C4-2B (cell line): ENCODE measurements around the gene TMEM165.

ENCODE experiments used
- H3K27ac ChIP-seq: fragments of 450-650 bp; 2 replicates; pipeline ENCODE4 v1.5.1; 2017
- ZFX ChIP-seq: fragments of 450-650 bp; IDR thresholded peaks from 2 replicates; pipeline ENCODE4 v1.6.1; 2017
- TF ChIP-seq, protein P1 (sequence below): fragments of 450-650 bp; conservative IDR thresholded peaks from 2 replicates; pipeline ENCODE4 v1.5.1; 2017; ENCODE audit warnings: mild to moderate bottlenecking

TMEM165 gene

DNA sequence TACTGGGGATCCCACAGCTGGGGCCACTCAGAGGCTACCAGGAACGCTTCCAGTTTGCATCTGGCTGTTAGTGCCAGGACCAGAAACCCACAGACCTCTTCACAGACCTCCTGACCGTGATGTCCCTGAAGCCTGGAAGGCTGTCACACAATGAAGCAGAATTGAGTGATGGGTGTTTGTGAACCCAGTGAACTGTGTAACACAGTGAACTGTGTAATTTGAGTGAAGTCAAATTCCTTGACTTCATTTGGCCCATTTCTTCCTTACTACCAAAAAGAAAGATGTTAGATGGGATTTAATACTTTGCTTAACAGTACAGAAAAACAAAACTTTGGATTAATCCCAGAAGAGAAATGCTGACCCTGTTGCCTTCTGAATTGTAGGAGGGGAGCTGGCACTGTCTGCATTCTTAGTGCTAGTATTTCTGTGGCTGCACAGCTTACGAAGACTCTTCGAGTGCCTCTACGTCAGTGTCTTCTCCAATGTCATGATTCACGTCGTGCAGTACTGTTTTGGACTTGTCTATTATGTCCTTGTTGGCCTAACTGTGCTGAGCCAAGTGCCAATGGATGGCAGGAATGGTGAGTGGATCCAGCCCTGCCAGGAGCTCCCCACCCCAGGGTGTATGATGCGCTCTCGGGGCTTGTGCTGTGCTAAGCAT, 31.9 kb upstream of the TMEM165 start:
- no peak for TF ChIP-seq ZFX
- TF ChIP-seq, protein P1, sequence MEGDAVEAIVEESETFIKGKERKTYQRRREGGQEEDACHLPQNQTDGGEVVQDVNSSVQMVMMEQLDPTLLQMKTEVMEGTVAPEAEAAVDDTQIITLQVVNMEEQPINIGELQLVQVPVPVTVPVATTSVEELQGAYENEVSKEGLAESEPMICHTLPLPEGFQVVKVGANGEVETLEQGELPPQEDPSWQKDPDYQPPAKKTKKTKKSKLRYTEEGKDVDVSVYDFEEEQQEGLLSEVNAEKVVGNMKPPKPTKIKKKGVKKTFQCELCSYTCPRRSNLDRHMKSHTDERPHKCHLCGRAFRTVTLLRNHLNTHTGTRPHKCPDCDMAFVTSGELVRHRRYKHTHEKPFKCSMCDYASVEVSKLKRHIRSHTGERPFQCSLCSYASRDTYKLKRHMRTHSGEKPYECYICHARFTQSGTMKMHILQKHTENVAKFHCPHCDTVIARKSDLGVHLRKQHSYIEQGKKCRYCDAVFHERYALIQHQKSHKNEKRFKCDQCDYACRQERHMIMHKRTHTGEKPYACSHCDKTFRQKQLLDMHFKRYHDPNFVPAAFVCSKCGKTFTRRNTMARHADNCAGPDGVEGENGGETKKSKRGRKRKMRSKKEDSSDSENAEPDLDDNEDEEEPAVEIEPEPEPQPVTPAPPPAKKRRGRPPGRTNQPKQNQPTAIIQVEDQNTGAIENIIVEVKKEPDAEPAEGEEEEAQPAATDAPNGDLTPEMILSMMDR, result no peak
- no peak overlapping the region for H3K27ac ChIP-seq

DNA sequence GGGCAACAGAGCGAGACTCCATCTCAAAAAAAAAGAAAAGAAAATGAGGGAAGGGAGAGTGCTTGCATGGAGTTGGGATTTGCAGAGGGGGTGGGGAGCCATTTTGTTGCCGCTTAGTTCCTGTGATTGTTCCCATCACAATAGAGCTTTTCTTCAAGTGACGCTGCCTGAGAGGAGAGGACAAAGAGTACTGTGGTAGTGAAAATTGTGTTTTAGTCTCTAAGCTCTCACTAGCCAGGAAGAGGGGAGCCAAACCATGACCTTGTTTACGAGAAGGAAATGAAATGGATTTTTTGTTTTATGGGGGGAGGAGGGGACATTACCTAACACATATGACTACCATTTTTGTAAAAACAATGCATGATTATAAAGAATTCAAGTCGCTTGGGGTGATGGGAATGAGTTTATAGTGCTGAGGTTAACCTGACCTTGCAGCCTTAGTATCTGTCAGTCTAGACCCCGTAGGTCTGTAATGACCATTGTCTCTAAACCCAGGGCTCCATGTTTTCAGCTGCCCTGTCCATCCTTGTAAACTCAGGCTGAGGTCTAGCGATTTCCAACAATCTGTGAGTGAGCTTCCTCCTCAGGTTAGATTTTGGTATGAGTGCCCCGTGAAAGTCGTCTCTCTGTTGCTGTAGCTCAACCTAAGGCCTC, 30.9 kb upstream of the TMEM165 start:
- H3K27ac ChIP-seq, result no peak overlapping the region
- TF ChIP-seq ZFX, result no peak
- TF ChIP-seq, protein P1, result no peak

DNA sequence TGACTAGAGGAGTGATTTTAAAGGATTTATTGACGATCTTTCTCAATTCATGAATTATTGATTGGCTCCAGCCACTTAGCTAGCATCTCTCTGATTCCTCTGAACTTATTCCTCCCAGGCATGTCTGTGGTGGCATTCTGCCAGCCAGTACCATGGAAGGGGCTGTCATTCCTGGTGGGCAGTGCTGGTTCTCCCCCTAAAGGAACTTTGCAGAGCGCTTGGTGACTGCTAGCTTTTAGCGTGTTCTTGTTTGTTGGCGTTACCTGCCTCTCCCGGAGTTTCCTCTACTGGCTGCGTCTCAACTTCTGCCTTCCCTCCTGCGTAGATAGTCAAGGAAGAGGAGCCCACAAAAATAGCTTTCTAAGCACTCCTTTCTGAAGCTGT, 30.4 kb upstream of the TMEM165 start:
- H3K27ac ChIP-seq, result no peak overlapping the region
- TF ChIP-seq, protein P1, result no peak
- TF ChIP-seq ZFX, result no peak

DNA sequence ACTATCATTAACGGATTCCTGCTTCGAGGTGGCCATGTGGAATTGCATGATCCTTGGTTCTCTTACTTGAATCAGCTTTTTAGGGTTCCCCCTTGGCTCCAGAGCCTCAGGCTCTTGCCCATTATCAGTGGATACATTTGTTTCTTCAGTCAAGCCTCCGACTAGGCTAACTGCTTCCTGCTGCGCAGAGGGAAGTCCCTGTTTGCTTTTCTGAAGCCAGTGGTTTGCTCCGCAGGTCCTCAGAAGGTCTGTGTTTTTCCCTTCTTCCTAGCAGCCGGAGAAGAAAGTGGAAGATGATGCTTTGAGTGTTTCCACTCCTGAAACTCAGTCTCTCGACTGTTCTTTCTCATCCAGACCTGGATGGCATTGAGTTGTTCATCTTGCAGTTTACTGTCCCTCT, 29.1 kb upstream of the TMEM165 start:
- no peak overlapping the region for H3K27ac ChIP-seq
- TF ChIP-seq ZFX, result no peak
- TF ChIP-seq, protein P1, result no peak

DNA sequence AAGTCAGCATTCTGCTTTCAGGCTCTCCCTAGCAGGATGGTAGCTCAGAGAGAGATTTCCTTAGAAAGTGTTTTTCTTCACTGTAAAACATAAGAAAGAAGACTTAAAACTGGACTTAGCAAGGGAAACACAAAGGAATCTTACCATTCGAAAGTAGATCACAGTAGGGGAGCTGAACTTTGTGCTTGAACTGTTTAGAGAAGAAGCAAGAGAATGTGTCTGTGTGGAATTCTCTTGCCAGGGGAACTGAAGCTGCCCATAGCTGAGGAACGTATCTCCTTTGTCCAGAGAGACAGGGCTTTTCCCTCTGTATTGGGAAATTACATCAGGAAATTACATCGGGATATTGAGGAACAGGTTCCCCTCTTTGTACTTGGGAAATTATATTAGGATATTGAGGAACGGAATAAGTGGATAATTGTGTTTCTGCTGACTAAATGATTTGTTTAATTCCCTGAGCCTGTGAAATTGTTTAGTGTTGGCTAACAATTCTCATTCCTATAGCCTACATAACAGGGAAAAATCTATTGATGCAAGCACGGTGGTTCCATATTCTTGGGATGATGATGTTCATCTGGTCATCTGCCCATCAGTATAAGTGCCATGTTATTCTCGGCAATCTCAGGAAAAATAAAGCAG, 28.6 kb upstream of the TMEM165 start:
- no peak for TF ChIP-seq ZFX
- TF ChIP-seq, protein P1, result no peak

DNA sequence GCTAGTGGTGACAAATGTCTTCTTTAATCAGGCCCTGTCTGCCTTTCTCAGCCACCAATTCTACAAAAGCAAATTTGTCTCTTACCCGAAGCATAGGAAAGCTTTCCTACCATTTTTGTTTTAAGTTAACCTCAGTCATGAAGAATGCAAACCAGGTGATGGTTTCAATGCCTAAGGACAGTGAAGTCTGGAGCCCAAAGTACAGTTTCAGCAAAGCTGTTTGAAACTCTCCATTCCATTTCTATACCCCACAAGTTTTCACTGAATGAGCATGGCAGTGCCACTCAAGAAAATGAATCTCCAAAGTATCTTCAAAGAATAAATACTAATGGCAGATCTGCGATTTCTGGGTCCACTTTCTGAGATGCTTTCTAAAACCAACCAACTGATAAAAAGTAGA, 25.8 kb upstream of the TMEM165 start:
- H3K27ac ChIP-seq, result no peak overlapping the region
- no peak for TF ChIP-seq ZFX
- TF ChIP-seq, protein P1, result no peak

More for the DNA sequence above, 28.6 kb upstream of the TMEM165 start:
- no peak overlapping the region for H3K27ac ChIP-seq

DNA sequence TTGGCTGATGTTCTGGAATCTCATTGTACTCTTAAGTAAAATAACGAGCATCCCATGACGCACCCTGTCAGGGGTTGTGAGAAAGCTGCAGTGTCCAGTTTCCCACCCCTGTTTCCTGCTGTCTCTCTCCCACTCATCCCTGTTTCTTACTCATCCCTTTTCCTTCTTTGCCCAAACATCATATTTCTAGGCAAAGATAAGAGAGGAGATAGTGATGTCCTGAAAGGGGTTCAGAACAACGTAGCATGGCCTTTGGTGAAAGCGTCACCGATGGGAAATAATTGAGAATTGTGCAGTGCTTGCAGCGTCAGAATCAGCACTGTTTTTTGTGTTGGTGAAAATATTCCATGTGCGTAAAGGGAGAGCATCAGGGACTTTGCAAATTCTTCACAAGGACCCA, 23.5 kb upstream of the TMEM165 start:
- TF ChIP-seq, protein P1, result no peak
- TF ChIP-seq ZFX, result no peak
- no peak overlapping the region for H3K27ac ChIP-seq
